COR-L47 (cell line): ENCODE data around the gene SAYSD1.
A peak's percentile ranks its signal among the peaks of the same experiment; 100 is the strongest.

Experiments
- DNase-seq: peaks from one replicate; lab custom pipeline; 2025; lab: John Stamatoyannopoulos, UW

SAYSD1 gene

GRCh38 chr6:39079197-39080125 lies 35.5 kb downstream of the SAYSD1 start:
- no peak for DNase-seq

- no peak for DNase-seq
These were observed 36.3 kb downstream of the SAYSD1 start for GRCh38 chr6:39078695-39079094.

- DNase-seq, result no peak
These were observed 36.9 kb downstream of the SAYSD1 start for GRCh38 chr6:39077882-39078594.

- DNase-seq, result no peak
These were observed 38.1 kb downstream of the SAYSD1 start for GRCh38 chr6:39076623-39077535.

- no peak for DNase-seq
These were observed 39.0 kb downstream of the SAYSD1 start for GRCh38 chr6:39075807-39076622.

GRCh38 chr6:39075010-39075686 lies 39.8 kb downstream of the SAYSD1 start:
- no peak for DNase-seq

- DNase-seq, result no peak
These were observed 40.5 kb downstream of the SAYSD1 start for GRCh38 chr6:39074486-39074885.

- no peak for DNase-seq
These were observed 41.3 kb downstream of the SAYSD1 start for GRCh38 chr6:39073471-39074355.

- no peak for DNase-seq
These were observed 42.2 kb downstream of the SAYSD1 start for GRCh38 chr6:39072830-39073229.

- no peak for DNase-seq
These were observed 46.6 kb downstream of the SAYSD1 start for GRCh38 chr6:39068391-39068790.

- no peak for DNase-seq
These were observed 49.4 kb downstream of the SAYSD1 start for GRCh38 chr6:39065561-39065960.

- DNase-seq, result no peak
These were observed 51.5 kb downstream of the SAYSD1 start for GRCh38 chr6:39063526-39063925.

GRCh38 chr6:39062014-39062740 lies 52.8 kb downstream of the SAYSD1 start:
- DNase-seq, result peak; percentile 81

GRCh38 chr6:39061588-39061987 lies 53.4 kb downstream of the SAYSD1 start:
- DNase-seq, result no peak

- DNase-seq, result no peak
These were observed 53.8 kb downstream of the SAYSD1 start for GRCh38 chr6:39061182-39061581.

- DNase-seq, result no peak
These were observed 54.4 kb downstream of the SAYSD1 start for GRCh38 chr6:39060467-39061160.

GRCh38 chr6:39059496-39060310 lies 55.3 kb downstream of the SAYSD1 start:
- DNase-seq, result peak; percentile 84
